ENCODE data around the gene TNNI3.
"Not testable (repeated sequence)": the region's sequence is repeated elsewhere in the genome, so short reads cannot be mapped to it uniquely, and the experiment has no call there.

Gene TNNI3

GRCh38 chr19:55173186-55173713, 15.7 kb upstream of the TNNI3 start:
- no peak for DNase-seq (ENCODE audit: low read depth)

- DNase-seq (ENCODE audit: low read depth) = peak; percentile 82
These were observed 15.2 kb upstream of the TNNI3 start for GRCh38 chr19:55172741-55173140.

GRCh38 chr19:55172318-55172717, 14.8 kb upstream of the TNNI3 start:
- not testable (repeated sequence) for DNase-seq (ENCODE audit: low read depth)

- DNase-seq (ENCODE audit: low read depth) = no peak
These were observed 13.9 kb upstream of the TNNI3 start for GRCh38 chr19:55171440-55171839.

GRCh38 chr19:55169136-55169535, 11.6 kb upstream of the TNNI3 start:
- no peak for DNase-seq (ENCODE audit: low read depth)

GRCh38 chr19:55166530-55167268, 9.2 kb upstream of the TNNI3 start, which contains the start of gene DNAAF3:
Gene DNAAF3 (minus strand): TSS chr19:55166613. CDS start chr19:55166413, 200 bp downstream.
- peak; percentile 97 for DNase-seq (ENCODE audit: low read depth)

- peak; percentile 77 for DNase-seq (ENCODE audit: low read depth)
These were observed 8.5 kb upstream of the TNNI3 start for GRCh38 chr19:55165952-55166529.

GRCh38 chr19:55161571-55162322, 4.2 kb upstream of the TNNI3 start:
- no peak for DNase-seq (ENCODE audit: low read depth)

GRCh38 chr19:55160986-55161365, 3.4 kb upstream of the TNNI3 start:
- DNase-seq (ENCODE audit: low read depth) = no peak

- DNase-seq (ENCODE audit: low read depth) = peak; percentile 92
These were observed 2.8 kb upstream of the TNNI3 start for GRCh38 chr19:55160128-55160985.

GRCh38 chr19:55158848-55159749, 1.6 kb upstream of the TNNI3 start:
- DNase-seq (ENCODE audit: low read depth) = peak; percentile 53

GRCh38 chr19:55158423-55158822, 891 bp upstream of the TNNI3 start:
- no peak for DNase-seq (ENCODE audit: low read depth)

- DNase-seq (ENCODE audit: low read depth) = peak; percentile 22
These were observed 1.1 kb downstream of the TNNI3 start for GRCh38 chr19:55156202-55157063.

GRCh38 chr19:55155784-55156183, 1.7 kb downstream of the TNNI3 start:
- not testable (repeated sequence) for DNase-seq (ENCODE audit: low read depth)

GRCh38 chr19:55153652-55154264, 3.8 kb downstream of the TNNI3 start:
- no peak for DNase-seq (ENCODE audit: low read depth)

- DNase-seq (ENCODE audit: low read depth) = peak; percentile 15
These were observed 5.5 kb downstream of the TNNI3 start for GRCh38 chr19:55152017-55152416.

GRCh38 chr19:55149078-55150003, 8.2 kb downstream of the TNNI3 start, which contains the start of gene TNNT1:
Gene TNNT1 (minus strand): TSS chr19:55149206. CDS start chr19:55147157, 2,049 bp downstream.
- peak; percentile 19 for DNase-seq (ENCODE audit: low read depth)

All from ELR (cell line).